ENCODE results near the gene UCHL3. TPM values are rescaled to one million over a fixed set of nuclear protein-coding genes. Genes with fewer than 3 reads are reported as not detected.

The UCHL3 gene
- polyA plus RNA-seq, 2 of the 4 experiments (the other 2 are of a cell fraction): 46.6 to 60.7 TPM

DNA sequence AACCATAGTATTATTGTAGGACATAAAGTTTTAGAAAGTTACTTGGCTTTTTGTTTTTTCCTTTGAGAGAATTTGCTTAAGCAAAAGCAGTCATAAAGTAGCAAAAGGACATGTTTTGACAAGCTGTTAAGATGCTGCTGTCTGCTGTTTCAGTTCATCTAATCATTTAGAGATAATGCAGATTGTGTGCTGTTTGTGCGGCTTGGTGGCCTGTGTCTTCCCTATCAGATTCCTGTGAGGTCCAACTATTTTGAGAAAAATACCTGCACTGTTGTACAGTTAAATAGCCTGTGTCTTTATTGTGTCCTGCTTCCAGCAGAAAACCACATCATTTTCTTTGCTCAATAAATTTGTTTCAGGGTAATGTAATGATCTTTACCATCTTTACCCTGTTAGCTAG lies 20.0 kb downstream of the UCHL3 start:
- ChIA-PET POLR2A (no interaction called here), CTCF (interaction anchor here (1.4 kb wide), 1 partner anchor 87 kb away, joined by 4 read pairs; the partner anchor contains the start of gene TBC1D4)
- TF ChIP-seq HEYL (CRISPR knock-in tag; IDR thresholded peaks at IDR 0.05) (no peak), REST (IDR thresholded peaks at IDR 0.05) (no peak), MAZ (IDR thresholded peaks at IDR 0.05; ENCODE audit: borderline replicate concordance, low read depth, low read length) (no peak), RARB (CRISPR knock-in tag; IDR thresholded peaks at IDR 0.05) (no peak), KDM5A (IDR thresholded peaks at IDR 0.05) (no peak), MAX (IDR thresholded peaks at IDR 0.05) (no peak), POLR2AphosphoS2 (conservative IDR thresholded peaks at IDR 0.05; ENCODE audit: low read length) (no peak)
- FAIRE-seq (no peak), ATAC-seq (no peak), DNase-seq (ENCODE audit: low read depth in 1 of 2, low spot score in 1 of 2) (no peak)
- Histone ChIP-seq H3K9me3 (no peaks in the 10 kb centered on the region), H3K27ac (no peak overlapping the region), H3K4me2 (no peak overlapping the region), H3K4me1 (peaks cover 14% of the 10 kb centered on the region; the same call in 2 of the 3 replicates), H3K4me3 (no peak overlapping the region)
- WGBS (ENCODE audit: missing lambda C conversion rate): 85% methylated on average over 1 of the region's 1 CpG

- TF ChIP-seq REST (IDR thresholded peaks at IDR 0.05) (no peak), RAD21 (conservative IDR thresholded peaks at IDR 0.05 in 1 of 2, IDR thresholded peaks at IDR 0.05 in 1 of 2) (no peak), JUNB (IDR thresholded peaks at IDR 0.05) (no peak), RCOR1 (IDR thresholded peaks at IDR 0.05; ENCODE audit: low read depth, low read length) (no peak)
- Histone ChIP-seq H3K4me3 (no peak overlapping the region), H3K4me1 (no peaks in the 10 kb centered on the region), H3K9me3 (peaks cover 8% of the 10 kb centered on the region; the same call in 2 of the 3 replicates), H3K4me2 (no peak overlapping the region), H3K27ac (no peak overlapping the region)
- ATAC-seq: no peak
- ChIA-PET CTCF (no interaction called here), POLR2A (no interaction called here)
- FAIRE-seq: no peak
- WGBS (ENCODE audit: missing lambda C conversion rate): 90% methylated on average over 3 of the region's 3 CpGs
- DNase-seq (ENCODE audit: low read depth in 1 of 2, low spot score in 1 of 2): no peak
These were observed 29.9 kb downstream of the UCHL3 start for GRCh38 chr13:75579529-75579928.

- Histone ChIP-seq H3K27ac (no peak overlapping the region), H3K4me2 (no peak overlapping the region), H3K4me3 (no peak overlapping the region), H3K4me1 (no peaks in the 10 kb centered on the region), H3K9me3 (peaks cover 14% of the 10 kb centered on the region; the same call in 2 of the 3 replicates)
- ChIA-PET CTCF (no interaction called here), POLR2A (no interaction called here)
- FAIRE-seq (no peak), ATAC-seq (no peak), DNase-seq (ENCODE audit: low read depth in 1 of 2, low spot score in 1 of 2) (no peak)
- WGBS (ENCODE audit: missing lambda C conversion rate): 88% methylated on average over 2 of the region's 2 CpGs
- TF ChIP-seq RARB (CRISPR knock-in tag; IDR thresholded peaks at IDR 0.05) (no peak), CHD2 (IDR thresholded peaks at IDR 0.05; ENCODE audit: low read length, partially characterized antibody) (no peak), MAX (IDR thresholded peaks at IDR 0.05) (no peak), HEYL (CRISPR knock-in tag; IDR thresholded peaks at IDR 0.05) (no peak), CHD4 (IDR thresholded peaks at IDR 0.05; ENCODE audit: borderline replicate concordance) (no peak), ESRRA (IDR thresholded peaks at IDR 0.05; ENCODE audit: borderline replicate concordance, low read length) (no peak), FOSL2 (IDR thresholded peaks at IDR 0.05) (no peak), FOSL2 (CRISPR knock-in tag; IDR thresholded peaks at IDR 0.05) (no peak), POLR2AphosphoS2 (conservative IDR thresholded peaks at IDR 0.05; ENCODE audit: low read length) (no peak), MAFK (IDR thresholded peaks at IDR 0.05; ENCODE audit: partially characterized antibody) (no peak), KDM1A (IDR thresholded peaks at IDR 0.05; ENCODE audit: low read depth) (no peak), EHF (CRISPR knock-in tag; IDR thresholded peaks at IDR 0.05) (no peak), RNF2 (IDR thresholded peaks at IDR 0.05; ENCODE audit: borderline replicate concordance, low read depth) (no peak), BHLHE40 (IDR thresholded peaks at IDR 0.05; ENCODE audit: low read depth, low read length) (no peak), ZNF302 (CRISPR knock-in tag; IDR thresholded peaks at IDR 0.05) (no peak)
- TF ChIP-seq, protein P1, sequence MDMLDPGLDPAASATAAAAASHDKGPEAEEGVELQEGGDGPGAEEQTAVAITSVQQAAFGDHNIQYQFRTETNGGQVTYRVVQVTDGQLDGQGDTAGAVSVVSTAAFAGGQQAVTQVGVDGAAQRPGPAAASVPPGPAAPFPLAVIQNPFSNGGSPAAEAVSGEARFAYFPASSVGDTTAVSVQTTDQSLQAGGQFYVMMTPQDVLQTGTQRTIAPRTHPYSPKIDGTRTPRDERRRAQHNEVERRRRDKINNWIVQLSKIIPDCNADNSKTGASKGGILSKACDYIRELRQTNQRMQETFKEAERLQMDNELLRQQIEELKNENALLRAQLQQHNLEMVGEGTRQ (IDR thresholded peaks at IDR 0.05): no peak
- TF ChIP-seq, protein P2, sequence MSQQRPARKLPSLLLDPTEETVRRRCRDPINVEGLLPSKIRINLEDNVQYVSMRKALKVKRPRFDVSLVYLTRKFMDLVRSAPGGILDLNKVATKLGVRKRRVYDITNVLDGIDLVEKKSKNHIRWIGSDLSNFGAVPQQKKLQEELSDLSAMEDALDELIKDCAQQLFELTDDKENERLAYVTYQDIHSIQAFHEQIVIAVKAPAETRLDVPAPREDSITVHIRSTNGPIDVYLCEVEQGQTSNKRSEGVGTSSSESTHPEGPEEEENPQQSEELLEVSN (IDR thresholded peaks at IDR 0.05; ENCODE audit: borderline replicate concordance, low read depth): no peak
These were observed 32.5 kb downstream of the UCHL3 start for GRCh38 chr13:75581874-75582640.

Data from A549 (cell line).